Measurements from ENCODE around the gene AUTS2. TPM values are rescaled to one million over a fixed set of nuclear protein-coding genes. Genes with fewer than 3 reads are reported as not detected.

Gene AUTS2
- total and polyA plus RNA-seq, 10 of the 15 experiments (the other 5 are each of a cell fraction or from before 2014, with no cell fraction given), result 6.4 to 55.6 (median 21.6) TPM

DNA sequence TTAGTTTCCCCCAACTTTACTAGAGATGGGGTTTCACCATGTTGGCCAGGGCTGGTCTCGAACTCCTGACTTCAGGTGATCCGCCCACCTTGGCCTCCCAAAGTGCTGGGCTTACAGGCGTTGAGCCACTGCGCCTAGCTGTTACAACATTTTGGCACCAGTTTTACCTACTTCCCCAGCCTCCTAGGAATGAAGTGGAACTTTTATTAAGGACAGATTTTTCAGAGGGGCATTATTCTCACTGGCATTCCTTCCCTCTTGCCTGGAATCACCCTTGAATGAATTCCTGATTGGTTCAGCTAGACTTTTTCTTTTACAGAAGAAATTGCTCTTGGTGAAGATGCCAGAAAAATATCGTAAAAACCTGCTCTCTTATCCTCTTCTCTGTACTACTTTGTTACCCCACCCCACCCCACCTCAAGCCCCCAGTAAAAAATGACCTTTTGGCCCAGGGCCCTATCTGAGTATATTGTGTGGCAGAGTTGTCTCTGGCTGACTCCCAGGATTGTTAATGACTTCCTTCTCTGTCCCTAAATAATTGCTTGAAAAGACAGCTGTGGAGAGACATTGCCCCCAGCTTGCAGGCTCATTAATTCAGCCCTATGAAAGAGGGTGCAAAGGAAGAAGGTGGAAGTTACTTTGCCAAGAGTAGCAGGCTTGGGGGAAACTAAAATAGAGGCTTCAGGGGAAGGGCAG, 189.6 kb downstream of the AUTS2 start (continued):
- TF ChIP-seq, protein P1, sequence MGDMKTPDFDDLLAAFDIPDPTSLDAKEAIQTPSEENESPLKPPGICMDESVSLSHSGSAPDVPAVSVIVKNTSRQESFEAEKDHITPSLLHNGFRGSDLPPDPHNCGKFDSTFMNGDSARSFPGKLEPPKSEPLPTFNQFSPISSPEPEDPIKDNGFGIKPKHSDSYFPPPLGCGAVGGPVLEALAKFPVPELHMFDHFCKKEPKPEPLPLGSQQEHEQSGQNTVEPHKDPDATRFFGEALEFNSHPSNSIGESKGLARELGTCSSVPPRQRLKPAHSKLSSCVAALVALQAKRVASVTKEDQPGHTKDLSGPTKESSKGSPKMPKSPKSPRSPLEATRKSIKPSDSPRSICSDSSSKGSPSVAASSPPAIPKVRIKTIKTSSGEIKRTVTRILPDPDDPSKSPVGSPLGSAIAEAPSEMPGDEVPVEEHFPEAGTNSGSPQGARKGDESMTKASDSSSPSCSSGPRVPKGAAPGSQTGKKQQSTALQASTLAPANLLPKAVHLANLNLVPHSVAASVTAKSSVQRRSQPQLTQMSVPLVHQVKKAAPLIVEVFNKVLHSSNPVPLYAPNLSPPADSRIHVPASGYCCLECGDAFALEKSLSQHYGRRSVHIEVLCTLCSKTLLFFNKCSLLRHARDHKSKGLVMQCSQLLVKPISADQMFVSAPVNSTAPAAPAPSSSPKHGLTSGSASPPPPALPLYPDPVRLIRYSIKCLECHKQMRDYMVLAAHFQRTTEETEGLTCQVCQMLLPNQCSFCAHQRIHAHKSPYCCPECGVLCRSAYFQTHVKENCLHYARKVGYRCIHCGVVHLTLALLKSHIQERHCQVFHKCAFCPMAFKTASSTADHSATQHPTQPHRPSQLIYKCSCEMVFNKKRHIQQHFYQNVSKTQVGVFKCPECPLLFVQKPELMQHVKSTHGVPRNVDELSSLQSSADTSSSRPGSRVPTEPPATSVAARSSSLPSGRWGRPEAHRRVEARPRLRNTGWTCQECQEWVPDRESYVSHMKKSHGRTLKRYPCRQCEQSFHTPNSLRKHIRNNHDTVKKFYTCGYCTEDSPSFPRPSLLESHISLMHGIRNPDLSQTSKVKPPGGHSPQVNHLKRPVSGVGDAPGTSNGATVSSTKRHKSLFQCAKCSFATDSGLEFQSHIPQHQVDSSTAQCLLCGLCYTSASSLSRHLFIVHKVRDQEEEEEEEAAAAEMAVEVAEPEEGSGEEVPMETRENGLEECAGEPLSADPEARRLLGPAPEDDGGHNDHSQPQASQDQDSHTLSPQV (IDR thresholded peaks at IDR 0.05), result no peak
- no peak for TF ChIP-seq ASH2L (IDR thresholded peaks at IDR 0.05; ENCODE audit: borderline replicate concordance, low read depth)
- TF ChIP-seq, protein P2, sequence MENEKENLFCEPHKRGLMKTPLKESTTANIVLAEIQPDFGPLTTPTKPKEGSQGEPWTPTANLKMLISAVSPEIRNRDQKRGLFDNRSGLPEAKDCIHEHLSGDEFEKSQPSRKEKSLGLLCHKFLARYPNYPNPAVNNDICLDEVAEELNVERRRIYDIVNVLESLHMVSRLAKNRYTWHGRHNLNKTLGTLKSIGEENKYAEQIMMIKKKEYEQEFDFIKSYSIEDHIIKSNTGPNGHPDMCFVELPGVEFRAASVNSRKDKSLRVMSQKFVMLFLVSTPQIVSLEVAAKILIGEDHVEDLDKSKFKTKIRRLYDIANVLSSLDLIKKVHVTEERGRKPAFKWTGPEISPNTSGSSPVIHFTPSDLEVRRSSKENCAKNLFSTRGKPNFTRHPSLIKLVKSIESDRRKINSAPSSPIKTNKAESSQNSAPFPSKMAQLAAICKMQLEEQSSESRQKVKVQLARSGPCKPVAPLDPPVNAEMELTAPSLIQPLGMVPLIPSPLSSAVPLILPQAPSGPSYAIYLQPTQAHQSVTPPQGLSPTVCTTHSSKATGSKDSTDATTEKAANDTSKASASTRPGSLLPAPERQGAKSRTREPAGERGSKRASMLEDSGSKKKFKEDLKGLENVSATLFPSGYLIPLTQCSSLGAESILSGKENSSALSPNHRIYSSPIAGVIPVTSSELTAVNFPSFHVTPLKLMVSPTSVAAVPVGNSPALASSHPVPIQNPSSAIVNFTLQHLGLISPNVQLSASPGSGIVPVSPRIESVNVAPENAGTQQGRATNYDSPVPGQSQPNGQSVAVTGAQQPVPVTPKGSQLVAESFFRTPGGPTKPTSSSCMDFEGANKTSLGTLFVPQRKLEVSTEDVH (IDR thresholded peaks at IDR 0.05; ENCODE audit: low read depth, partially characterized antibody), result no peak

Data from GM12878 (cell line).